HCT116 (cell line): ENCODE measurements around the gene RBM23. TPM values are rescaled to one million over a fixed set of nuclear protein-coding genes. Genes with fewer than 3 reads are reported as not detected.

ENCODE experiments used
- ATAC-seq: fragments of 200-7000 bp; cut with Tn5 transposase; 2 replicates; pipeline ENCODE4 v1.9.1; 2020; ENCODE audit warnings: mild to moderate bottlenecking, moderate library complexity
- BruUV-seq: library from RNA; stranded (reverse); fragments of 400-500 nt; replicated peaks from 2 replicates; lab custom pipeline; 2021; lab: Mats Ljungman, UMichigan
- CTCF ChIA-PET: fragments of 300-600 bp; sonication (Branson Sonifier 250); formaldehyde crosslinking; loops from one replicate; lab custom pipeline; 2021; ENCODE audit warnings: antibody characterized with exemption; lab: Charles Lee
- POLR2A ChIA-PET: fragments of 300-600, 350-600 bp; sonication (Branson Sonifier 250); formaldehyde crosslinking; loops from one replicate; lab custom pipeline; 2021; ENCODE audit warnings: antibody characterized with exemption; lab: Charles Lee
- RAD21 ChIA-PET, 2 experiments: fragments of 300-600 bp; sonication (Branson Sonifier 250); formaldehyde crosslinking; loops; one replicate each; lab custom pipeline; 2023; ENCODE audit warnings: low total read pairs in 2 of 2; ENCODE audit not compliant: uncharacterized antibody in 2 of 2, unreplicated experiment in 2 of 2, low non-redundant PET in 1 of 2; lab: Charles Lee
- DNase-seq: peaks from one replicate; pipeline ENCODE4 v3.0.0-alpha.2; 2010; ENCODE audit warnings: low read depth, low spot score
- H2AFZ ChIP-seq: fragments of 200-600 bp; shearing (Covaris generic), sonication (generic); 2 replicates; pipeline ENCODE4 v1.6.1; 2017; ENCODE audit warnings: low read depth, mixed run types, mixed read lengths, antibody characterized with exemption, low read length; ENCODE audit not compliant: poor library complexity, severe bottlenecking
- H3K27ac ChIP-seq: 2 replicates; pipeline ENCODE4 v1.5.1; 2012; ENCODE audit warnings: low read depth, low read length
- H3K27me3 ChIP-seq: fragments of 200-600 bp; sonication (generic); 2 replicates; pipeline ENCODE4 v1.6.1; 2016; ENCODE audit warnings: mixed run types, low read length, mixed read lengths; ENCODE audit not compliant: insufficient read depth
- H3K36me3 ChIP-seq, 2 experiments: fragments of 200-500 bp in 1 of 2; fragments of 200-600 bp in 1 of 2; sonication (Bioruptor generic) in 1 of 2; sonication (generic) in 1 of 2; 2 replicates each; pipeline versions ENCODE4 v1.5.1 to v1.6.1; 2014 to 2016; ENCODE audit warnings: low read length in 2 of 2, inconsistent platforms in 1 of 2, mixed read lengths in 1 of 2, mixed run types in 1 of 2; ENCODE audit not compliant: insufficient read depth in 2 of 2, control insufficient read depth in 1 of 2
- H3K4me1 ChIP-seq, 2 experiments: fragments of 200-600 bp in 1 of 2; sonication (generic) in 1 of 2; 2 replicates each; pipeline versions ENCODE4 v1.5.1 to v1.6.1; 2012 to 2017; ENCODE audit warnings: low read length in 2 of 2, inconsistent platforms in 1 of 2, mild to moderate bottlenecking in 1 of 2, mixed read lengths in 1 of 2, mixed run types in 1 of 2, moderate library complexity in 1 of 2; ENCODE audit not compliant: insufficient read depth in 2 of 2, control insufficient read depth in 1 of 2
- H3K4me2 ChIP-seq: fragments of 200-600 bp; sonication (generic); 2 replicates; pipeline ENCODE4 v1.6.1; 2017; ENCODE audit warnings: mixed run types, low read length, mixed read lengths
- H3K4me3 ChIP-seq, 2 experiments: fragments of 200-600 bp in 1 of 2; sonication (generic) in 1 of 2; replicated peaks in 1 of 2; 2 replicates each; pipeline ENCODE4 v1.5.1; 2011 to 2016; ENCODE audit warnings: low read length in 2 of 2, control low read depth in 1 of 2, low read depth in 1 of 2, mild to moderate bottlenecking in 1 of 2, mixed read lengths in 1 of 2, mixed run types in 1 of 2
- H3K79me2 ChIP-seq: fragments of 200-600 bp; sonication (generic); 2 replicates; pipeline ENCODE4 v1.6.1; 2017; ENCODE audit warnings: mild to moderate bottlenecking, mixed run types, low read length, moderate library complexity, mixed read lengths; ENCODE audit not compliant: insufficient read depth
- H3K9ac ChIP-seq: fragments of 200-600 bp; sonication (generic); 2 replicates; pipeline ENCODE4 v1.6.1; 2016; ENCODE audit warnings: low read length, mixed read lengths
- H3K9me2 ChIP-seq: fragments of 200-600 bp; sonication (generic), shearing (Covaris generic); 2 replicates; pipeline ENCODE4 v1.6.1; 2017; ENCODE audit warnings: mixed run types, mild to moderate bottlenecking, moderate library complexity; ENCODE audit not compliant: insufficient read depth
- H3K9me3 ChIP-seq, 2 experiments: fragments of 200-500 bp in 1 of 2; fragments of 200-600 bp in 1 of 2; sonication (Bioruptor generic) in 1 of 2; sonication (generic) in 1 of 2; 2 replicates each; pipeline ENCODE4 v1.6.1; 2014 to 2017; ENCODE audit warnings: low read length in 2 of 2, mixed read lengths in 2 of 2, inconsistent platforms in 1 of 2, low read depth in 1 of 2, mild to moderate bottlenecking in 1 of 2, mixed run types in 1 of 2, moderate library complexity in 1 of 2; ENCODE audit not compliant: control insufficient read depth in 1 of 2, insufficient read depth in 1 of 2
- H4K20me1 ChIP-seq: fragments of 200-600 bp; sonication (generic), shearing (Covaris generic); 2 replicates; pipeline ENCODE4 v1.6.1; 2017; ENCODE audit warnings: mixed run types, mild to moderate bottlenecking, moderate library complexity; ENCODE audit not compliant: insufficient read depth
- CBX3 ChIP-seq: IDR thresholded peaks from 2 replicates; pipeline ENCODE4 v1.6.1; 2012; ENCODE audit warnings: low read depth
- POLR2A ChIP-seq: IDR thresholded peaks from 2 replicates; pipeline ENCODE4 v1.7.0; 2011; ENCODE audit warnings: borderline replicate concordance; ENCODE audit not compliant: insufficient read depth, insufficient read length; ENCODE audit errors: extremely low read depth
- RAD21 ChIP-seq: IDR thresholded peaks from 2 replicates; pipeline ENCODE4 v1.6.1; 2012; ENCODE audit warnings: low read depth, mild to moderate bottlenecking
- SIN3A ChIP-seq: IDR thresholded peaks from 2 replicates; pipeline ENCODE4 v1.6.1; 2012; ENCODE audit warnings: low read depth
- SRF ChIP-seq: IDR thresholded peaks from 2 replicates; pipeline ENCODE4 v1.6.1; 2012; ENCODE audit warnings: low read depth
- ZFX ChIP-seq: fragments of 450-650 bp; IDR thresholded peaks from 2 replicates; pipeline ENCODE4 v1.6.1; 2017
- ZNF274 ChIP-seq: fragments of 200-500 bp; sonication (Bioruptor generic); IDR thresholded peaks from 2 replicates; pipeline ENCODE4 v1.6.1; 2014; ENCODE audit warnings: mild to moderate bottlenecking, low read depth, low read length, inconsistent platforms
- intact Hi-C: fragments of 100-400 bp; cut with micrococcal nuclease; formaldehyde crosslinking; loops from 2 replicates; pipeline ENCODE4 v1.10.0; 2022
- total RNA-seq: library from RNA; stranded (reverse); gene quantifications from one replicate; pipeline ENCODE4 v1.2.1, GENCODE V29; 2021; ENCODE audit not compliant: unreplicated experiment
- TF ChIP-seq, protein P1 (sequence below): IDR thresholded peaks from 2 replicates; pipeline ENCODE4 v1.6.1; 2011; ENCODE audit warnings: mild to moderate bottlenecking, low read length, moderate library complexity; ENCODE audit not compliant: insufficient replicate concordance; ENCODE audit errors: extremely low read depth

The RBM23 gene
- total RNA-seq, 1 experiment from 2014 or later: 67.2 TPM

DNA sequence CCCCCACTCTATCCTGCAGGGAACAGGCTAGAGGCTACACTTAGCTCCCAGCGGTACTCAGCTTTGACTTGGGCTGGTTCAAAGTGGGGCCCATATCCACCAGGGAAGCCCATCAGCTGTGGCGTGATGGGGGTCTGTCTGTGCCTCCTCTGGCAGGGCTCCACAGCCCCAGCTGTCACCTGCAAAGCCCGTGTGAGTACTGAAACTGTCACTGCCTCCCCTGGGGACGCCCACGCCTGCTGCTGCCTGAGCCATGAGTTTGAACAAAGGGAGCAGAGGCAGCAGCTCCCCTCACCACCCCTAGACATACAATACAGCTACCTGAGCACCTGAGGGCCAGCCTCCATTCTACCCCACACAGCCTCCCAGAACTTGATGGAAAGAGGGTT, 31.0 kb downstream of the RBM23 start:
- no peak overlapping the region for H2AFZ ChIP-seq

More for the DNA sequence above, 31.0 kb downstream of the RBM23 start:
- H3K9me3 ChIP-seq: no peaks in the 10 kb centered on the region
- intact Hi-C loops: no loop called here
- no TSS peak for BruUV-seq
- H3K9me2 ChIP-seq: no peaks in the 10 kb centered on the region
- H3K4me1 ChIP-seq: peaks cover 28 to 37% of the 10 kb centered on the region in 2 experiments
- TF ChIP-seq ZNF274 (no peak), SIN3A (no peak), RAD21 (no peak), ZFX (no peak), CBX3 (no peak), POLR2A (no peak), SRF (no peak)
- TF ChIP-seq, protein P1, sequence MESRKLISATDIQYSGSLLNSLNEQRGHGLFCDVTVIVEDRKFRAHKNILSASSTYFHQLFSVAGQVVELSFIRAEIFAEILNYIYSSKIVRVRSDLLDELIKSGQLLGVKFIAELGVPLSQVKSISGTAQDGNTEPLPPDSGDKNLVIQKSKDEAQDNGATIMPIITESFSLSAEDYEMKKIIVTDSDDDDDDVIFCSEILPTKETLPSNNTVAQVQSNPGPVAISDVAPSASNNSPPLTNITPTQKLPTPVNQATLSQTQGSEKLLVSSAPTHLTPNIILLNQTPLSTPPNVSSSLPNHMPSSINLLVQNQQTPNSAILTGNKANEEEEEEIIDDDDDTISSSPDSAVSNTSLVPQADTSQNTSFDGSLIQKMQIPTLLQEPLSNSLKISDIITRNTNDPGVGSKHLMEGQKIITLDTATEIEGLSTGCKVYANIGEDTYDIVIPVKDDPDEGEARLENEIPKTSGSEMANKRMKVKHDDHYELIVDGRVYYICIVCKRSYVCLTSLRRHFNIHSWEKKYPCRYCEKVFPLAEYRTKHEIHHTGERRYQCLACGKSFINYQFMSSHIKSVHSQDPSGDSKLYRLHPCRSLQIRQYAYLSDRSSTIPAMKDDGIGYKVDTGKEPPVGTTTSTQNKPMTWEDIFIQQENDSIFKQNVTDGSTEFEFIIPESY: no peak
- ATAC-seq (no peak), DNase-seq (no peak)
- ChIA-PET CTCF (interaction anchor here (2.6 kb wide), 1 partner anchor 12 kb away, joined by 11 read pairs; no protein-coding TSS in a partner anchor), POLR2A (interaction anchor here (1.2 to 1.6 kb wide), 2 partner anchors 8 to 30 kb away, joined by 3 to 4 read pairs; partner anchors contain the start of gene RBM23), RAD21 (no interaction called here)
- no peaks in the 10 kb centered on the region for H3K27me3 ChIP-seq
- H3K79me2 ChIP-seq: no peaks in the 10 kb centered on the region; the same call in 1 of the 2 replicates
- no peaks in the 10 kb centered on the region for H3K36me3 ChIP-seq
- no peaks in the 10 kb centered on the region for H4K20me1 ChIP-seq
- peak overlapping the region; percentile 60 to 68 for H3K4me3 ChIP-seq
- peak overlapping the region; percentile 93 for H3K27ac ChIP-seq
- H3K9ac ChIP-seq: peak overlapping the region; percentile 72
- peak overlapping the region; percentile 79 for H3K4me2 ChIP-seq
